IPS-NIHi11 (cell line): ENCODE data around the gene FRAS1.
"Not testable (repeated sequence)": the region's sequence is repeated elsewhere in the genome, so short reads cannot be mapped to it uniquely, and the experiment has no call there.

Experiments
- DNase-seq: peaks from one replicate; pipeline ENCODE4 v3.0.0; 2012; ENCODE audit warnings: mixed read lengths, low spot score

The FRAS1 gene

GRCh38 chr4:78325271-78326157 is 268.4 kb downstream of the FRAS1 start:
- no peak for DNase-seq

- DNase-seq, result not testable (repeated sequence)
Observed at GRCh38 chr4:78328591-78328990, 271.5 kb downstream of the FRAS1 start.

- DNase-seq, result no peak
Observed at GRCh38 chr4:78331186-78331585, 274.1 kb downstream of the FRAS1 start.

- DNase-seq, result no peak
Observed at GRCh38 chr4:78331965-78332364, 274.8 kb downstream of the FRAS1 start.

- DNase-seq, result no peak
Observed at GRCh38 chr4:78332976-78333375, 275.9 kb downstream of the FRAS1 start.

DNA sequence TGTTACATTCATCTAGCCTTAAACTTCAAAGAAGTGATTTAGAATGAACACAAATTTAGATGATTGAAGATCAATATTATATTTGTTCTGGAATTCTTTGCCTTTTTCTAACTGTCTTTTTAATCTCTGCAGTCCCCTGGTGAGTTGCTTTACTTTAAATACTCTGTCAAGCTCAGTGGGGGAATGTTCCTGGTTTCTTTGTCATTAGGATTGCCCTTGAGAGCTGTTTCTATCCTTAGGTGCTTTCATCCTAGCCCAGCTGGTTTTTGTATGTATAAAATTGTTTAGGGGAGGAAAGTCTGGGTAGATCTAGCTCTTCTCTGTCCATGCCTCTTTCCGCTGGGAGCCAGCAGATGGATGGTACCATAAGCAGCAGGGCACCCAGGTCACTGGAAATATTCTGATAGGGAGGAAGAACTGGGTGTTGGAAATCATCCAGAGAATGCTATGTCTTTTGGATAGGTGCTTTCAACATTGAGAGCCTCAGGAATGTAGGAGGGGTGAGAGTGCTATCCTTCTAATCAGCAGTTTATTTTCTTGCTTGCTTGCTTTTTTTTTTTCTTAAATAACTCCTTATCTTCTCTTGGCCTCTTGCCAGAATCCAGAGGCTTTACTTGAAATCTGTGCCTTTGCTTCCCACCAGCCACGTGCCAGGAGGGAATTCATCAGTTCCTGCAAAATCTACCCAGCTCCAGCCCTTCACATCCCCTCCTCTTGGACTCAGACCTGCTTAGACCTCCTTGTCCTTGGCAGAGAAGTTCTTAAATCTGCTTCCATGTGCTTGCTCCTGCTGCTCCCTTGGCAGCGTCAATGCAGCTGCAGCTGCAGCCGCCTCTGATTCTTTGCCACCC is 279.2 kb downstream of the FRAS1 start:
- no peak for DNase-seq

GRCh38 chr4:78337244-78338020 is 280.3 kb downstream of the FRAS1 start:
- no peak for DNase-seq

GRCh38 chr4:78342125-78342524 is 285.0 kb downstream of the FRAS1 start:
- DNase-seq, result no peak

- no peak for DNase-seq
Observed at GRCh38 chr4:78343682-78344081, 286.6 kb downstream of the FRAS1 start.

- DNase-seq, result no peak
Observed at GRCh38 chr4:78345237-78345636, 288.1 kb downstream of the FRAS1 start.

- DNase-seq, result no peak
Observed at GRCh38 chr4:78346222-78346621, 289.1 kb downstream of the FRAS1 start.

GRCh38 chr4:78347527-78347926 is 290.4 kb downstream of the FRAS1 start:
- DNase-seq, result no peak

DNA sequence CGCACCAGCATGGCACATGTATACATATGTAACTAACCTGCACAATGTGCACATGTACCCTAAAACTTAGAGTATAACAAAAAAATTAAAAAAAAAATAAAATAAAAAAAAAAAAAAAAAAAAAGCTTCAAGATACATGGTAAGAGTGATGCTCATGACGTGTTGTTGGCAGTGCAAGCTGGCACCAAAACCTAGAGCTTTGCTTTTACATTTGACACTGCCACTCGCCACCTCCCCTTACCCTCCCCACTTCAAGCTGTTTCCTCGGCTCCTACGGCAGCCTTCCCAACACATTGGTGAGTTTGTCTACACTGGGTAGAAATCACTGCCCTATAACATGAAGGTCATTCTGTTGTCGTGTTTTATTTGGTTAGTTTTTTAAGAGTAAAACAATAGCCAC is 296.8 kb downstream of the FRAS1 start:
- DNase-seq, result no peak

DNA sequence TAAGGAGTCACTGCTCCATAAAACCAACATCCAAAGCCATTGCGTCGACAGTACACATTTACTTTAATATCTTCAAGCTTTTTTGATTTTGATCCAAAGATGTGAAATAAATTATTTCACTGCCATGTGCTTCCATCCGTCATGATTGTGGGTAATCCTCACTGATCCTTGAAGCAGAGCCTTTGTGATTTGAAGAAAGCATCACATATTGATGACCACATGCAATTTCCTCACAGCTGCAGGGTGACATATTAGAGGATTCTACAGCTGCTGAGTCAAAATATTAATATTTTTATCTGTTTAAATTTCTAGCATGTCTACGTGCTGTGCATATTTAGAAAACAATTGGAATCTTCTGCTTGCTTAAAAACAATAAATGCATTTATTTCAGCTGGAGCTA is 297.7 kb downstream of the FRAS1 start:
- DNase-seq, result no peak

GRCh38 chr4:78355306-78355705 is 298.2 kb downstream of the FRAS1 start:
- no peak for DNase-seq

DNA sequence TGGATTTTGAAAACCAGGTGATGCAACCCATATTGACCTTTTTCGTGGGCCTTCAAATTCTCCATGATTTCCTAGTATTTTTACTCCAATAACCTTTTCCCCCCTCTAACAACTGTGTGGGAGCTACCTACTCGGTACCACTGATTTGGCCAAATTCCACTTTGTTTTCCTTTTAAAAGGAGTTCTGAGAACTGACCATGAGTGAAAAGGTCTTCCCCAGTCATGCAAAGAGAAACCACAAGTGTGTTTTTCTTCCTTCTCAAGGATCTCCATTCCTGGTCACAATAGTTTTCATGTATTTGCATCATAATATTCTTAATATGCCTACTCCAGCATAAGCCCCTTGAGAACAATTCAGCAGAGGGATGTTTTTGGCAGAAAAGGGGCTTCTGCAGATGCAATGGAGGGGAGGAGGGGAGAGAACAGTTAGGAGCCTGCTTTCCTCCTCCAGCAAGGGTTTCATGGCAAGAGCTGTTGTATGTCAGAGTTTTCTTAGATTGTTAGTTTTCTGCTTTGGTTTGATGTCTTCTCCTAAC is 299.2 kb downstream of the FRAS1 start:
- DNase-seq, result no peak

DNA sequence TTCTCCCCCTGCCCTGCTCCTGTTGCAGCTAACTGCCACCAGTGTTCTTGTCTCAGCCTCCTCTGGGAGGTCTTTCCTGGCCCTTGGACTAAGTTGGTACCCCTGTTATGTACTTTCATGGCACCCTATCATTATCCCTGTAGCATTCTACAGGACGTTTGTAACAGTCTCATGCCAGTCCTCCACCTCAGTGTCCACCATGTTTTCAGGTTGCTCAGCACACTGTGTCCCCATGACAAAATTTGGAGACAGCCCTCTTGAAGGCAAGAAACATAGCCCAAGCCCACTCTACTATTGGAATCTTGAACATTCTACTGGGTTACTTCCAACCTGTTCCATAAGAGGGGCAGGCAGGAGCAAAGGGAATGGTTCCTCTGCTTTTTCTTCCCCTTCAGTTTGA is 300.0 kb downstream of the FRAS1 start:
- DNase-seq, result no peak

DNA sequence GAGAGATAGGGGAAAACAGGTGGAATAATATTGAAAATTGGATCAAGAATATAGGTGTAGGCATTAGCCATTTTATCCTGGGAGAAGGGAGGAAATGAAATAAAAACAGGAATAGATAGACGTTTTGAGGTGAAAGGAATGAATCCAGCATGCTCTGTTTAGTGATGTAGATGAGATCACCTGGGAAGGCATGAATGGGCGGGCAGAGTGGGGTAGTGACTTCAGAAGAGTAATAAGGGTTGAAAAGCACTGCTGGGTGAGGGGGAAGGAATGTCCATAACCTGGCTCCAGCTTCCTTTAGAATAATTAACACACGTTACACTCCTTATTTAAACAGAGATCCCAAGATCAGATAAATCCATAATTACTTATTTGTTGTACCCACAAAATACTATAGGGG is 303.3 kb downstream of the FRAS1 start:
- peak; percentile 25 for DNase-seq

DNA sequence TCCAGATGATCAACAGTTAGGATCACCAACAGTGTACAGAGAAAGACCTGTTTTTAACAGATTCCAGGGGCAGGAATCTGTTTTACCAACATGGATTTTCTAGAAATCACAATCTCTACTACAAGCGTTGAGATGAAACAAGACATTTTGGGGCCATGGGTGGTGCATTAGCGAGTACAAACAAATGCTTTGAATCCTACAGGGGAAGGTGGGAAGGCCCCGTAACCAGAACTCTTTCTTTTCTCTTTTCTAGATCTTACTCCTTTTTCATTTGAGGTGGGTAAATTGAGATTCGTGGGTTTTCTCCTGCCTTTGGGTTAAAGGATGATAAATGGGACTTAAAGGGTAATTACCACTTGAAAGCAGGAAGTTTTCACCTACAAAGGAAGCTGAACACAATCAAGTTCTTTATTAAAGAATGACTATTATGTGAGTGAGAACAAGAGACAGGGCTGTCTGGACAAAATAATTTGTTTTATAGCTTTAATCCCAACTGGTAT is 304.5 kb downstream of the FRAS1 start:
- no peak for DNase-seq

DNA sequence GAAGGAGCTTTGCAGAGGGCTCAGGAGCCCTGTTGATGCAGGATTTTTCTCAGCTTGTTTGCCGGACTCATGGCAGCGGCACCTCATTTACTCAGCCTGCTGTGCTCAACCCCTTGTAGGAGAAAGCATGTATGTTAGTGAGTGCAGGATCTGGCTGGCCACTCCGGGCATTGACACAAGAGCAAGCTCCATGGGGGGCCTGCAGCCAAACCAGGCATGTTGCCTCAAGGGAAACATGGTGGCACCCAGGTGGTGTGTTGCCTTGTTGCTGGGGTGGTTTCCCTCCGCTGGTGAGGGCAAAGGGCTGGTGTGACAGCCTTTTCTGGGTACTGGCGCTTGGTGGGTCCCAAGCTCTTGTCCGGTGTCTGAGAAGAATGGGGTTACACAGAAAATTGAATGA is 305.2 kb downstream of the FRAS1 start:
- no peak for DNase-seq

DNA sequence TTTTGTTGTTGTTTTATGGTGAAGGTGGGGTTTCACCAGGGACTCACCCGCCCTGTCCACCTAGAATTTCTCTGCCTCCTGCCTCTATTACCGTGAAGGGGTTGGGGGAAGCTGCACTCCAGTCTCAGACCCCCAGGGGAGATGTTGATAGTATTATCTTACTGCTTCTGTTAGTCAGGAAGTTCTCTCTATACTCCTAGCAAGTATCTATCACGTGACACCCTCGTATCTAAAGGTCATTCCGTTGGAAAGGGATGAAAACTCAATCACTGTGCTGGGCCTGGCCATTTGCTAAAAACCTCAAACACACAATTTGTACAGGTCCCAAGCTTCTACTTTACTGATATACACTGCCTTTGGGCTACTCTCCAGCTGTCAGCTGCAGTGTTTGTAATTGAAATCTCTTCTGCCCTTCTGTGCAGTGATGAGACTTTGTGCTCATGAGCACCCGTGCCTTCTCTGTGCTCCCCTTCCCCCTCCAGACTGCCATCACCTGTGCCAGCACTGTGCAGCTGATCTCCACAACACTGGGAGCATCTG is 306.0 kb downstream of the FRAS1 start:
- no peak for DNase-seq

DNA sequence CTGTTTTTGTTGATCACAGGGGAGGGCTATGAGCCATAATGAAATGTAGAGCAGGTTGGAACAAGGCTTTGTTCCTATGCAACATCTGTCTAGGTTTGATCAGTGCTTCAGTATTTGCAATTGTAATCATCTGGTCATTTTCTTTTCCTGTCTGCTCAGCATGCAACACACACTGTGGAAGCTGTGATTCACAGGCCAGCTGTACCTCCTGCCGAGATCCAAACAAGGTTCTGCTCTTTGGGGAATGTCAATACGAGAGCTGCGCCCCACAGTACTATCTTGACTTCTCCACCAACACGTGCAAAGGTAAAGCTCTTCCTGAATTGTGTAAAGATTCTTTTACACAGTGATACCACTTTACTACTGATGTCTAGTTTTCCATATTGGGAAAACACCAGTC is 312.6 kb downstream of the FRAS1 start:
- DNase-seq, result peak; percentile 70
